HG02870 (cell line): Measurements from ENCODE around the gene PARVB.

Experiments
- ATAC-seq: cut with Tn5 transposase; IDR thresholded peaks from one replicate; pipeline ENCODE4 v1.9.1; 2021; ENCODE audit warnings: mild to moderate bottlenecking, moderate library complexity; ENCODE audit not compliant: unreplicated experiment

The PARVB gene

GRCh38 chr22:44179196-44179988, 155.3 kb downstream of the PARVB start:
- ATAC-seq: no peak

GRCh38 chr22:44179989-44180705, 156.0 kb downstream of the PARVB start:
- ATAC-seq: no peak

GRCh38 chr22:44180706-44181032, 156.6 kb downstream of the PARVB start, which contains the start of gene PARVG:
Gene PARVG, plus strand, starts transcription at chr22:44180925. Its CDS starts 2,405 bp downstream, at chr22:44183330.
- no peak for ATAC-seq

DNA sequence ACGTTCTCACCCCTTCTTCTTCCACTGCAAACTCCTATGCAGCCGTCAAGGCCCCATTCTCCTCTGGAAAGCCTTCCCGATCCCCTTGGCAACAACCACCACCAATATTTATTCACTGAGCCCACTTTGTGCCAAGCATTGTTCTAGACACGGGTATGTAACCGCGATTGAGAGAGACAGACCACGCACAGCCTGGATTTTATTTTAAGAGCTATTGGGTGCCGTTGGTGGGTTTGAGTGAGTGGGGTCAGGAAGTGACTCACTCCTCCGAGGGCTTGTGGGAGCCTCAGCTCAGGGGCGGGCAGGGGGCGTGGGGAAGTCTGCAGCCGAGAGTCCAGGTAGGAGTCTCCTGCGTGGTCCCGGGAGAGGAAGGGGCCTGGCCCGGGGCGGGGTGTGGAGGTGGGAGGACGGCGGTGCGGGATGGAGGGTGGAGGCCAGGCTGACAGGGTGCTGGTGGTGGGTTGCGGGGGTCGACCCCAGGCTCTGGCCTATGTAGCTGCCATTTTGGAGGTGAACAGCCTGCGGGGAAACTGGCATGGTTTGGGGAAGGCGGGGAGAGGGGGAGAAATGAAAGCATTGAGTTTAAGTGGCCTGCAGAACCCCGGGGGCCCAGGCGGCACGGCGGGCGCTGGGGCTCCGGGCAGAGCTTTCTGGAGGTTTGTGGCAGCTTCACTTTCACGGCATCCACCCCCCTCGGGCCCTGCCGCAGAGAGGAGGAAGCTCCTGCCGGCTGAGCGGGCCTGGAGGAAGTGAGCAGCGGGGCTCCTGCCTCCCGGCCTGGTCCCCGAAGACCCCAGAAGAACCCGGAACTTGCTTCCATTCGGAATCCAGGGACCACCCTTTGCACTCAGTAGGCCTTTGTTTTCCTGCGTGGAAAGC, 157.2 kb downstream of the PARVB start:
- ATAC-seq: no peak

DNA sequence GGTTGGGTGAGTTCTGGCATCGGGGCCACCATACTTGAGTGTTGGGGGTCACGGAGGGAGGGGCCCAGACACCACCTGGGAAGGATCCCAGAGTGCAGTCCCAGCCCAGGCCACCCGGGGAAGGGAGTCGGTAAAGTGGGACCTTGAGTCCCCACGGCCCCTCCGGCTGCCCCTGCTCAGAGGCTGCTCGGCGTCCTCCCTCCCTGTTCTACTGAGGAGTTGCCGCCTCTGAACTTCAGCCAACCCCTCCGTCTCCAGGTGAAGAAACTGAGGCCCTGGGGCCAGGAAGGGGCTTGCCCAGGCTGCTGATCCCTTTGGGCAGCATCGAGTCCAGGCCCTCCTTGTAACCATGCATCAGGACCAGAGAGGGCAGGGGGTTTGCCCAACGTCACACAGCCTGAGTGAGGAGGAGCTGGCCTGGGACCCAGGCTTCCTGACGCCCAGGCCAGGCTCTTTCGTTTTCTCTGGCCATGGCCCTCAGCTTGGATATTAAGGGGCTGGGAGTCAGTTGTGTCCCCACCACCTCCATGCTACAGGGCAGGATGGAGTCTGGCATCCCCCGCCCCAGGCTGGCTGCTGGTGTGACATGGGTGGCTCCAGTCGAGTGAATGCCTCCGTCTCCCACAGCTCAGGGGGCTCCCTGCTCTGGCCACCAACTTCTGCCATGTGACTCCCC, 157.9 kb downstream of the PARVB start:
- no peak for ATAC-seq

GRCh38 chr22:44182588-44183286, 158.6 kb downstream of the PARVB start:
- ATAC-seq: no peak

DNA sequence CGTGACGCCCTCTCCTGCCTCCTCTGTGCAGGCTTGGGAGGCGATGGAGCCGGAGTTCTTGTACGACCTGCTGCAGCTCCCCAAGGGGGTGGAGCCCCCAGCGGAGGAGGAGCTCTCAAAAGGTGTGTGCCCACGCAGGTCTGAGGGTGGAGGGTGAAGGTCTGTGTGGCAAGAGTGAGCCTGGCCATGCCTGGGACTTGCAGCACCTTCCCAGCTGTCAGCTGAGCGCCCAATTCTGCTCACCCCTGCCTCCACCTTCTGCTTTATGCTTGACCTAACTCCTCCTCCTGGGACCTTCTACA, 159.1 kb downstream of the PARVB start:
- no peak for ATAC-seq

DNA sequence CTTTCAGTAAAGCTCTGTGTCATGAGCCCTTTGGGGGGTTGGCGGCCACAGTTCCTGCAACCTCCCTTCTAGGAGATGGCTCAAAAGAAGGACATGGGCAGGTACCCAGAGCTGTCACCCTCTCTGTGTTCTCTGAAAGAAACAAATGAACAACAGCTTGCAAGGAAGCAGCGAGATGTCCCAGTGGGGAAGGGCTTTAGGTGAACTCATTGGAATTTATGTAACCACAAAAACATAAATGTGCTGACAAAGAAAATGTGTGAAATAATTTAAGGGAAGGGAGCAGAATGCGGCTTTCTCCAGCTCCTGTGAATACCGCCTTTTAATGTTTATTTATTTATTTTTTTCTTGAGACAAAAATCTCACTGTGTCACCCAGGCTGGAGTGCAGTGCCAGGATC, 159.9 kb downstream of the PARVB start:
- ATAC-seq: no peak

DNA sequence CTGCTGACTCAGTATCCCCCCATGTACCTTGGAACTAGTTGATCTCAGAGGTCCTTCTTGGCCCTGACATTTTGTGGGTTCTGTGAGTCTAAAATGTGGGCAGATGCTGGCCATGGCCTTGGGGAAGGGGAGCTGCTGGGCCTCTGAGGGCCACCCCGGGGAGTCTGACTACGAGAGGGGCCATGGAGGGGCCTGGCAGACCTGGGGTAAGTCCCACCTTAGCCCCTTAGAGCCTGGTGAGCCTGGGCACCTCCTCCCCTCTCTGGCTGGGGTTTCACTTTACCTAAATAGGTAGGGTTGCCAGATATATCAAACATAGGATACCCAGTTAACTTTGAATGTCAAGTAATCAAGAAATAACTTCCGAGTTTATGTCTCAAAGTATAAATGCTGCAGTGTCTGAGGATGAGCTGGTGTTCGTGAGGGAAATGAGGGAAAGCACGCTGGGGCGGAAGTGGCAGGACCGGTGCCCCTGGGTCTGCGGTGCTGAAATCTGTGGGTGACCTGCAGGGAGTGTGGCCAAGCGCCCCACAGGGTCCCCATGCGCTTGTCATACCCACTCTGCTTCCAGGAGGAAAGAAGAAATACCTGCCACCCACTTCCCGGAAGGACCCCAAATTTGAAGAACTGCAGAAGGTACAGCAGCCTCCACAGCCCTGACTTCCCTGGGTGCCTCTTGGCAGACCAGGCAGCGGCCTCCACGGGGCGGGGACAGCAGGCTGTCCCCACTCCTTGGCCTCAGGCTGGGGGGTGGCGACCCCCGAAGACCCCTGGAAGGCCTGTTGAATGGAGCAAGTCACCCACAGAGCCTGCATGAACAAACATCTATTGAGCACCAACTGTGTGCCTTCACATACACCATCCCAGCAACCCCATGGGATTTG, 161.4 kb downstream of the PARVB start:
- ATAC-seq: no peak

GRCh38 chr22:44186121-44186510, 162.0 kb downstream of the PARVB start:
- no peak for ATAC-seq

DNA sequence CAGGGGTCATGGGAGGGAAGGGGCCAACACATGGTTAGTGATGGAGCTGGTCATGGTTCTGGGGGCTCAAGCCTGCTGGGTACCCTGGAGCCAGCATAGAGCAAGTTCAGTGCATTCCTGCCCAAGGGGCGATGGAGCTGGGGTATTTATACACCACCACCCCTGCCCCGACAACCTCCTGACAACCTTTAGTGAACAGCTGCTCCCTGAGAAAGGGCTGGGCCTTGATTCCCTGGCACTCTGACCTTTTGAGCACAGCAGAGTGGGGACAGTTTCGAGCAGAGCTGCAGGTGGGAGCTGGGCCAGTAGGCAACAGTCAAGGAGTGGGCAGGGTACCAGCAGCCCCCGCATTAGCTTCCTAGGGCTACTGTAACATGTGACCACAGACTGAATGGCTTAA, 162.6 kb downstream of the PARVB start:
- ATAC-seq: no peak

DNA sequence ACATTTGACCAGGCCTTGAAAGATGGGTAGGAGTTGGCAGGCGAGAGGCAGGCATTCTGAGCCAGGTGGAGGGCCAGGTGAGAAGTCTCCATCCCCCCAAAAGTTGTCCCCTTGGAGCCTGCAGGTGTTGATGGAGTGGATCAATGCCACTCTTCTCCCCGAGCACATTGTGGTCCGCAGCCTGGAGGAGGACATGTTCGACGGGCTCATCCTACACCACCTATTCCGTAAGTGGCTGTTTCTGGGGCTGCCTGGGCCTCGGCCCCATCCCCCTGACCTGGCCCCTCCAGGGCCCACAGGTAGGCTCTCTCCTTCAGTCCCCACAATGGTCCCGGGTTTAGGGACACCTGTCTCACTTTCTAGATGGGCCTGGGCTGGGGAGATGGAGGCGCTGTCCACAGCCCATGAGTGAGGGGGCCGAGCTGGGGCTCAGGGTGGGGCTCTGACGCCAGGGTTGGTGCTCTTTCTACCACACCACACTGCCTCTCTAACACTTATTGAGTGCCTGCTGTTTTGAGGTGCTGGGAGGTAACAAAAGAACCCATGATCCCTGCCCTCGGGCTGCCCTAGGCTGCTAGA, 163.6 kb downstream of the PARVB start:
- ATAC-seq: no peak

- ATAC-seq: no peak
Measured at GRCh38 chr22:44188316-44188715, 164.2 kb downstream of the PARVB start.

DNA sequence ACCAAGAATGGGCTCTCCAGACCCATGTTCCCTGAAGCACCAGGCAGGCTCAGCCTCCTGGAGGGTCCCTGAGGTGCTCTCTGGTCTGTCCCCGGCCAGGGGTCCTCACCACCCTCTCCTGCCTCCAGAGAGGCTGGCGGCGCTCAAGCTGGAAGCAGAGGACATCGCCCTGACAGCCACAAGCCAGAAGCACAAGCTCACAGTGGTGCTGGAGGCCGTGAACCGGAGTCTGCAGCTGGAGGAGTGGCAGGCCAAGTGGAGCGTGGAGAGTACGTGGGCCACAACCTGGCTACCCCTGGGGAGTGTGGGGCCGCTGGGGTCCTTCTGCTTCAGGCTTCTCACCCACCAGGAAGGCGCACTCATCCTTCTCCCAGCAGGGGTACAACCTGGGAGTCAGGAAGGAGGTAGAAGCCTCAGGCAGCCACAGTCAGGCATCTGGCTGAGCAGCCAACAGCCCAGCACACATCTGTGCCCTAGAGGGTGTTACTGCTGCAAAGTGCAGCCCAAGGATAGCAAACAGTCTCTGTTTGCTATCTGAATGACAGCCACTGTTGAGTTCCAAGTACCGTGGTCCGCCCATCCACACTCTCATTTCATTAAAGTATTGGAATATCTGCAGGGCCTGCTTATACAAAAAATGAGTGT, 165.0 kb downstream of the PARVB start:
- no peak for ATAC-seq

- no peak for ATAC-seq
Measured at GRCh38 chr22:44190381-44190976, 166.4 kb downstream of the PARVB start.

DNA sequence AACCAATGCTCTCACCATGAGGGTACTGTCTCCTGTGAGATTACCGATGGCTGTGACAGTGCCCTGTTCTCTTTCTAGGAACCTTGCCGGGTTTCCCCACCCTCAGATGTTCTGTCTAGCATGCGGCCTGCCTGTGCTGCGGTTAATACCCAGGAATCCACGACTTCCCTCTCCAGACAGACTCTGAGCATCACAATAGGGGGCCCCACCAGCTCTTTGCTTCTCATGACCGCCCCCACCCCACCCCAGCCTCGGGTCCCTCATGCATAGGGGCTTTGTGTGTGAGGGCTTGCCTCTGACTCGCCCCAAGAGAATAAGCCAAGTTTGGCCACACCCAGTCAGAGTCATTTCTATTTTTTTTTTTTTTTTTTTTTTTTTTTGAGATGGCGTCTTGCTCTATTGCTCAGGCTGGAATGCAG, 166.9 kb downstream of the PARVB start:
- no peak for ATAC-seq

GRCh38 chr22:44192098-44192815, 168.2 kb downstream of the PARVB start:
- no peak for ATAC-seq
